CD14-positive monocyte (primary cell): Measurements from ENCODE around the gene KLLN. TPM values are rescaled to one million over a fixed set of nuclear protein-coding genes. Genes with fewer than 3 reads are reported as not detected.
A peak's percentile ranks its signal among the peaks of the same experiment; 100 is the strongest.

Experiments
- DNase-seq, 3 donors: peaks; one replicate each; pipeline ENCODE4 v3.0.0-alpha.2; 2011 to 2022
- H2AFZ ChIP-seq: 2 replicates; pipeline ENCODE4 v1.6.0; 2012; ENCODE audit warnings: mild to moderate bottlenecking, low read depth, low read length, inconsistent platforms; ENCODE audit not compliant: insufficient read depth, poor library complexity, severe bottlenecking
- H3K27ac ChIP-seq, 2 donors: 1 replicate in 1 of 2; 2 replicates in 1 of 2; pipeline ENCODE4 v1.5.1; 2012 to 2013; ENCODE audit warnings: low read length in 2 of 2, control low read depth in 1 of 2, inconsistent platforms in 1 of 2, low read depth in 1 of 2, mild to moderate bottlenecking in 1 of 2
- H3K27me3 ChIP-seq, 2 donors: one replicate each; pipeline versions ENCODE4 v1.6.0 to v1.6.1; 2011 to 2013; ENCODE audit warnings: low read length in 2 of 2; ENCODE audit not compliant: control insufficient read depth in 2 of 2, insufficient read depth in 2 of 2
- H3K36me3 ChIP-seq, 2 donors: replicated peaks in 1 of 2; 1 replicate in 1 of 2; 2 replicates in 1 of 2; pipeline versions ENCODE4 v1.5.1 to v1.6.1; 2012 to 2013; ENCODE audit warnings: low read length in 2 of 2, control low read depth in 1 of 2, inconsistent platforms in 1 of 2, mild to moderate bottlenecking in 1 of 2; ENCODE audit not compliant: insufficient read depth in 2 of 2, control insufficient read depth in 1 of 2
- H3K4me1 ChIP-seq, 2 donors: 1 replicate in 1 of 2; 2 replicates in 1 of 2; pipeline versions ENCODE4 v1.5.1 to v1.6.1; 2012 to 2013; ENCODE audit warnings: low read length in 2 of 2, control low read depth in 1 of 2, inconsistent platforms in 1 of 2, mild to moderate bottlenecking in 1 of 2, moderate library complexity in 1 of 2; ENCODE audit not compliant: insufficient read depth in 2 of 2, control insufficient read depth in 1 of 2
- H3K4me2 ChIP-seq: replicated peaks from 2 replicates; pipeline ENCODE3; 2012; ENCODE audit warnings: low read length, moderate library complexity, mild to moderate bottlenecking; ENCODE audit not compliant: poor library complexity, severe bottlenecking; ENCODE audit errors: extremely low read depth
- H3K4me3 ChIP-seq, 3 experiments: fragments of 200-600 bp in 1 of 3; sonication (generic) in 1 of 3; replicated peaks in 1 of 3; 1 replicate in 2 of 3; 2 replicates in 1 of 3; pipeline ENCODE4 v1.5.1; 2011 to 2013; ENCODE audit warnings: low read length in 3 of 3, mild to moderate bottlenecking in 3 of 3, control low read depth in 2 of 3, low read depth in 2 of 3, inconsistent platforms in 1 of 3, moderate library complexity in 1 of 3
- H3K79me2 ChIP-seq: 2 replicates; pipeline ENCODE4 v1.6.0; 2012; ENCODE audit warnings: mild to moderate bottlenecking, control low read depth, inconsistent platforms, low read length, moderate library complexity; ENCODE audit not compliant: insufficient read depth
- H3K9ac ChIP-seq: 2 replicates; pipeline ENCODE4 v1.6.0; 2017; ENCODE audit warnings: low read length, mild to moderate bottlenecking; ENCODE audit not compliant: insufficient read depth, poor library complexity, severe bottlenecking
- H3K9me3 ChIP-seq, 2 donors: replicated peaks in 1 of 2; 1 replicate in 1 of 2; 2 replicates in 1 of 2; pipeline versions ENCODE4 v1.5.1 to v1.6.1; 2012 to 2013; ENCODE audit warnings: low read length in 2 of 2, control low read depth in 1 of 2; ENCODE audit not compliant: control insufficient read depth in 1 of 2, insufficient read depth in 1 of 2
- H4K20me1 ChIP-seq: 2 replicates; pipeline ENCODE4 v1.6.0; 2012; ENCODE audit warnings: mild to moderate bottlenecking, low read length, control low read depth, moderate library complexity; ENCODE audit not compliant: insufficient read depth
- H3K27ac Mint-ChIP-seq, 7 donors: one replicate each; pipeline ENCODE4 v1.8.0; 2020; ENCODE audit warnings: mild to moderate bottlenecking in 7 of 7, mixed read lengths in 7 of 7, moderate library complexity in 6 of 7, inconsistent platforms in 2 of 7
- H3K27me3 Mint-ChIP-seq, 3 donors: one replicate each; pipeline ENCODE4 v1.8.0; 2021 to 2022; ENCODE audit warnings: low read depth in 3 of 3, mild to moderate bottlenecking in 3 of 3, mixed read lengths in 3 of 3, moderate library complexity in 3 of 3, inconsistent platforms in 1 of 3
- H3K36me3 Mint-ChIP-seq, 2 donors: one replicate each; pipeline ENCODE4 v1.8.0; 2020; ENCODE audit warnings: mixed read lengths in 2 of 2, inconsistent platforms in 1 of 2, mild to moderate bottlenecking in 1 of 2
- H3K4me1 Mint-ChIP-seq: one replicate; pipeline ENCODE4 v1.8.0; 2020; ENCODE audit warnings: mild to moderate bottlenecking, mixed read lengths
- H3K4me3 Mint-ChIP-seq, 2 donors: one replicate each; pipeline ENCODE4 v1.8.0; 2020; ENCODE audit warnings: mild to moderate bottlenecking in 2 of 2, mixed read lengths in 2 of 2, moderate library complexity in 1 of 2
- H3K9me3 Mint-ChIP-seq, 7 donors: one replicate each; pipeline ENCODE4 v1.8.0; 2020 to 2022; ENCODE audit warnings: mixed read lengths in 7 of 7, mild to moderate bottlenecking in 6 of 7, moderate library complexity in 6 of 7, inconsistent platforms in 2 of 7
- WGBS: methylation state at CpG from one replicate; pipeline ENCODE4 v1.1.5; 2013; ENCODE audit warnings: missing lambda C conversion rate; ENCODE audit not compliant: insufficient coverage; 5-methylcytosine and 5-hydroxymethylcytosine counted together
- intact Hi-C, 2 donors: fragments of 100-400 bp; cut with micrococcal nuclease; formaldehyde crosslinking; loops; one replicate each; pipeline versions ENCODE4 v1.15.0 to v1.15.1; 2023
- polyA plus RNA-seq, 3 donors: library from polyadenylated mRNA; depleted of rRNA in 1 of 3; unstranded in 2 of 3; stranded (reverse) in 1 of 3; fragments of 300-500 nt in 2 of 3; fragments of >200 nt in 1 of 3; fragmentation: Illumina TruSeq in 2 of 3; gene quantifications; 1 replicate in 2 of 3; 2 replicates in 1 of 3; pipeline ENCODE4 v1.2.3, GENCODE V29; 2012 to 2021
- TF ChIP-seq, protein P1 (sequence below): fragments of 200-600 bp; IDR thresholded peaks from one replicate; pipeline ENCODE4 v1.8.0; 2022; ENCODE audit warnings: antibody characterized with exemption, mild to moderate bottlenecking

KLLN gene
- polyA plus RNA-seq, 3 donors, result 0.11 to 0.23 (median 0.12) TPM

DNA sequence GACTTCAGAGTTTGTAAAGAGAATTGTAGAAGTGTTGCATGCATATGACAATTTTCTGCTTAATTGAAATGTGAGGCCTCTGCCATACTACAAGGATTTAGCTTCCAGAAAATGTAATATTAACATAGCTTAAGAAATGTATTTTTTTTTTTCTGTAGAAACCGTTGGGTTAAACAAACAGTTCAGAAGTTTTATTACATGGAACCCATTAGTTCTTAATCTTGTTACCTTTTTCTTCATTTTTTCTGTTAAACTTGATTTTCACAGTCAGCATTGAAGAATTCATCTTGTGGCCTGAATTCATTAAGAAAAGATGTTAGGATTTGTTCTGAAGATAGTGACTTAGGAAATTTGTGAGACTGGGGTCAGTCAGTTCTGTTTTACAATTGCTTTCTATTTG, 4.9 kb upstream of the KLLN start:
- Mint-ChIP-seq H3K4me1 (peaks cover 52% of the 10 kb centered on the region), H3K4me3 (peak overlapping the region; percentile 71 to 88), H3K27ac (peak overlapping the region in 4 of 7 donors; percentile 10 to 86 (median 54)), H3K9me3 (no peaks in the 10 kb centered on the region), H3K27me3 (no peaks in the 10 kb centered on the region), H3K36me3 (peaks cover 15% of the 10 kb centered on the region in 2 donors)
- H3K36me3 ChIP-seq, result peaks cover 0 to 6% of the 10 kb centered on the region in 2 donors
- H3K4me1 ChIP-seq, result peaks cover 18 to 57% of the 10 kb centered on the region in 2 donors
- H3K4me2 ChIP-seq, result peak overlapping the region; percentile 97
- peak overlapping the region; percentile 50 for H3K9ac ChIP-seq
- H3K9me3 ChIP-seq, result no peaks in the 10 kb centered on the region
- peaks cover 96% of the 10 kb centered on the region for H3K79me2 ChIP-seq
- no peak overlapping the region for H2AFZ ChIP-seq
- H3K27me3 ChIP-seq, result no peaks in the 10 kb centered on the region
- no peak for DNase-seq
- peak overlapping the region in 1 of 2 donors; percentile 93 for H3K27ac ChIP-seq
- no CpG with 5 or more reads among the region's 1 CpG for WGBS
- intact Hi-C loops, result loop anchor here in 1 of 2 donors (10.0 kb wide), 2 partner anchors 517 to 687 kb away; no protein-coding TSS in a partner anchor
- TF ChIP-seq, protein P1, sequence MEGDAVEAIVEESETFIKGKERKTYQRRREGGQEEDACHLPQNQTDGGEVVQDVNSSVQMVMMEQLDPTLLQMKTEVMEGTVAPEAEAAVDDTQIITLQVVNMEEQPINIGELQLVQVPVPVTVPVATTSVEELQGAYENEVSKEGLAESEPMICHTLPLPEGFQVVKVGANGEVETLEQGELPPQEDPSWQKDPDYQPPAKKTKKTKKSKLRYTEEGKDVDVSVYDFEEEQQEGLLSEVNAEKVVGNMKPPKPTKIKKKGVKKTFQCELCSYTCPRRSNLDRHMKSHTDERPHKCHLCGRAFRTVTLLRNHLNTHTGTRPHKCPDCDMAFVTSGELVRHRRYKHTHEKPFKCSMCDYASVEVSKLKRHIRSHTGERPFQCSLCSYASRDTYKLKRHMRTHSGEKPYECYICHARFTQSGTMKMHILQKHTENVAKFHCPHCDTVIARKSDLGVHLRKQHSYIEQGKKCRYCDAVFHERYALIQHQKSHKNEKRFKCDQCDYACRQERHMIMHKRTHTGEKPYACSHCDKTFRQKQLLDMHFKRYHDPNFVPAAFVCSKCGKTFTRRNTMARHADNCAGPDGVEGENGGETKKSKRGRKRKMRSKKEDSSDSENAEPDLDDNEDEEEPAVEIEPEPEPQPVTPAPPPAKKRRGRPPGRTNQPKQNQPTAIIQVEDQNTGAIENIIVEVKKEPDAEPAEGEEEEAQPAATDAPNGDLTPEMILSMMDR, result no peak
- H3K4me3 ChIP-seq, result peak overlapping the region; percentile 81 to 97 (median 86)
- H4K20me1 ChIP-seq, result peaks cover 93% of the 10 kb centered on the region

DNA sequence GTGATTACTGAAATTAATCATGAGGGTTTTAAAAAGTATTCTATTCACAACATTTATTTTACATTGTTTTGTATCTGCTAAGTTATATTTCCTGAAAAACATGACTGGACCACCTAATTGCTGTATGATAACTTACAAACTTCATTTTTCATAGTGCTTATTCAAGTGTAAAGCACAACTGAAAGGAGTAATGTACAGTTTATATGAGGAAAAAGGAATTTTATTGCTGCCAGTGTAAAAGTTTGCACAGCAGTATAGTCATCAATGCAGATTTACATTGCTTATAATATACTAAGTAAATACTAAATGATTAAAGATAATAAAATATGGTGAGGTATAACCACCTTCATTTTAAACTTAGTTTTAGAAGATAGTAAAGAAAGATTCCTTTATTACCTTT, 4.1 kb upstream of the KLLN start:
- Histone ChIP-seq H3K4me2 (peak overlapping the region; percentile 97), H3K4me3 (peak overlapping the region; percentile 81 to 97 (median 86)), H2AFZ (no peak overlapping the region), H3K27me3 (no peaks in the 10 kb centered on the region), H3K79me2 (peaks cover 93% of the 10 kb centered on the region), H3K9ac (peak overlapping the region; percentile 50), H3K9me3 (no peaks in the 10 kb centered on the region), H4K20me1 (peaks cover 84% of the 10 kb centered on the region), H3K4me1 (peaks cover 13 to 55% of the 10 kb centered on the region in 2 donors), H3K36me3 (peaks cover 0 to 6% of the 10 kb centered on the region in 2 donors), H3K27ac (peak overlapping the region in 1 of 2 donors; percentile 93)
- intact Hi-C loops, result loop anchor here in 1 of 2 donors (10.0 kb wide), 2 partner anchors 517 to 687 kb away; no protein-coding TSS in a partner anchor
- Mint-ChIP-seq H3K4me1 (peaks cover 44% of the 10 kb centered on the region), H3K27me3 (no peaks in the 10 kb centered on the region), H3K9me3 (peaks cover 0 to 1% (median 0%) of the 10 kb centered on the region in 7 donors), H3K36me3 (peaks cover 12 to 15% of the 10 kb centered on the region in 2 donors), H3K4me3 (peak overlapping the region; percentile 94 to 99), H3K27ac (peak overlapping the region in 3 of 7 donors; percentile 48 to 95 (median 56))
- no peak for DNase-seq
- TF ChIP-seq, protein P1, result no peak
